Left lung (tissue), 10 donors: ENCODE measurements around the gene SLC35A1. TPM values are rescaled to one million over a fixed set of nuclear protein-coding genes. Genes with fewer than 3 reads are reported as not detected.

Experiments used
- ATAC-seq: fragments of 200-7000 bp; cut with Tn5 transposase; one replicate; pipeline ENCODE4 v1.9.1; 2020; ENCODE audit warnings: moderate library complexity
- DNase-seq, 4 donors: peaks; one replicate each; pipeline ENCODE4 v3.0.0-alpha.2; 2013 to 2020
- H3K27ac ChIP-seq, 2 donors: fragments of 200-600 bp; sonication (generic) in 1 of 2; one replicate each; pipeline versions ENCODE4 v1.5.0 to v1.8.0; 2020 to 2021
- H3K27me3 ChIP-seq, 2 donors: fragments of 200-600 bp; sonication (generic) in 1 of 2; one replicate each; pipeline versions ENCODE4 v1.5.0 to v1.8.0; 2020 to 2021
- H3K36me3 ChIP-seq, 2 donors: fragments of 200-600 bp; sonication (generic) in 1 of 2; one replicate each; pipeline versions ENCODE4 v1.5.0 to v1.8.0; 2020 to 2021
- H3K4me1 ChIP-seq, 2 donors: fragments of 200-600 bp; one replicate each; pipeline ENCODE4 v1.8.0; 2021
- H3K4me3 ChIP-seq, 2 donors: fragments of 200-600 bp; sonication (generic) in 1 of 2; one replicate each; pipeline versions ENCODE4 v1.5.0 to v1.8.0; 2020 to 2021; ENCODE audit warnings: mild to moderate bottlenecking in 1 of 2
- H3K9me3 ChIP-seq, 2 donors: fragments of 200-600 bp; sonication (generic) in 1 of 2; one replicate each; pipeline versions ENCODE4 v1.5.0 to v1.8.0; 2020 to 2021
- CTCF ChIP-seq, 2 donors: fragments of 200-600 bp; sonication (generic) in 1 of 2; IDR thresholded peaks; one replicate each; pipeline versions ENCODE4 v1.5.0 to v1.8.0; 2021; ENCODE audit warnings: antibody characterized with exemption in 2 of 2
- intact Hi-C, 2 donors: fragments of 100-400 bp; cut with DNase I; formaldehyde crosslinking; loops; one replicate each; pipeline versions ENCODE4 v1.11.2 to v1.14.2; 2022
- polyA plus RNA-seq, 6 donors: library from polyadenylated mRNA; unstranded; fragments of 120-200 nt; gene quantifications; one replicate each; pipeline ENCODE4 v1.2.1, GENCODE V29; 2013; ENCODE audit not compliant: insufficient read length in 6 of 6
- total RNA-seq, 2 donors: library from RNA; stranded (reverse); fragmentation: NEBNext Ultra II Directional; extraction: Animal tissue kit (Norgen Biotek cat#: 25700); gene quantifications; one replicate each; pipeline ENCODE4 v1.2.1, GENCODE V29; 2021
- donor health status: DM: no; HTN: yes; CAD: no.
- donor health status: DM: no; HTN: no; CAD: no.

SLC35A1 gene
- total and polyA plus RNA-seq, 8 donors, result 32.0 to 64.1 (median 54.4) TPM

- no peak overlapping the region for H3K27ac ChIP-seq
- no peak for ATAC-seq
Observed at GRCh38 chr6:87431263-87431662, 41.5 kb upstream of the SLC35A1 start.

GRCh38 chr6:87436435-87436834, 36.3 kb upstream of the SLC35A1 start:
- ATAC-seq, result peak; percentile 92
- TF ChIP-seq CTCF (IDR thresholded peaks at IDR 0.05), result no peak

More at GRCh38 chr6:87431263-87431662, 41.5 kb upstream of the SLC35A1 start:
- Histone ChIP-seq H3K27me3 (no peaks in the 10 kb centered on the region), H3K36me3 (no peaks in the 10 kb centered on the region), H3K9me3 (no peaks in the 10 kb centered on the region), H3K4me3 (no peak overlapping the region), H3K4me1 (no peaks in the 10 kb centered on the region)
- no peak for DNase-seq
- intact Hi-C loops, result no loop called here
- TF ChIP-seq CTCF (IDR thresholded peaks at IDR 0.05), result no peak

GRCh38 chr6:87441711-87442110, 31.1 kb upstream of the SLC35A1 start:
- Histone ChIP-seq H3K27ac (no peak overlapping the region), H3K4me3 (no peak overlapping the region), H3K27me3 (no peaks in the 10 kb centered on the region), H3K4me1 (no peaks in the 10 kb centered on the region), H3K36me3 (no peaks in the 10 kb centered on the region), H3K9me3 (peaks cover 0 to 2% of the 10 kb centered on the region in 2 donors)
- ATAC-seq, result no peak
- DNase-seq, result no peak
- intact Hi-C loops, result no loop called here
- TF ChIP-seq CTCF (IDR thresholded peaks at IDR 0.05), result no peak

More at GRCh38 chr6:87436435-87436834, 36.3 kb upstream of the SLC35A1 start:
- no peaks in the 10 kb centered on the region for H3K27me3 ChIP-seq
- intact Hi-C loops, result no loop called here
- H3K9me3 ChIP-seq, result peaks cover 0 to 2% of the 10 kb centered on the region in 2 donors
- no peaks in the 10 kb centered on the region for H3K4me1 ChIP-seq
- no peak overlapping the region for H3K27ac ChIP-seq
- DNase-seq, result peak in 3 of 4 donors; percentile 47 to 76 (median 63)
- no peaks in the 10 kb centered on the region for H3K36me3 ChIP-seq
- no peak overlapping the region for H3K4me3 ChIP-seq

- no peak for DNase-seq
- H3K4me3 ChIP-seq, result no peak overlapping the region
- no peak for TF ChIP-seq CTCF (IDR thresholded peaks at IDR 0.05)
- ATAC-seq, result no peak
- no peaks in the 10 kb centered on the region for H3K36me3 ChIP-seq
- H3K27me3 ChIP-seq, result no peaks in the 10 kb centered on the region
- intact Hi-C loops, result no loop called here
- no peaks in the 10 kb centered on the region for H3K9me3 ChIP-seq
- no peaks in the 10 kb centered on the region for H3K4me1 ChIP-seq
- H3K27ac ChIP-seq, result no peak overlapping the region
Observed at GRCh38 chr6:87444362-87444761, 28.4 kb upstream of the SLC35A1 start.

- ATAC-seq (no peak), DNase-seq (no peak)
- Histone ChIP-seq H3K4me3 (no peak overlapping the region), H3K4me1 (no peaks in the 10 kb centered on the region), H3K9me3 (peaks cover 0 to 5% of the 10 kb centered on the region in 2 donors), H3K27ac (no peak overlapping the region), H3K27me3 (no peaks in the 10 kb centered on the region), H3K36me3 (no peaks in the 10 kb centered on the region)
- TF ChIP-seq CTCF (IDR thresholded peaks at IDR 0.05), result no peak
- intact Hi-C loops, result no loop called here
Observed at GRCh38 chr6:87465051-87465450, 7.7 kb upstream of the SLC35A1 start.
